Stomach (tissue), 4 donors: ENCODE data around the gene ITGAV.

Source experiments
- POLR2A ChIP-seq, 4 donors: fragments of 450-650 bp; IDR thresholded peaks; one replicate each; pipeline ENCODE4 v1.6.1; 2016; ENCODE audit warnings: antibody characterized with exemption in 4 of 4, control low read depth in 2 of 4, mild to moderate bottlenecking in 1 of 4, moderate library complexity in 1 of 4
- TF ChIP-seq, protein P1 (sequence below), 7 experiments: fragments of 450-650 bp in 4 of 7; fragments of 200-600 bp in 3 of 7; sonication (generic) in 3 of 7; IDR thresholded peaks; one replicate each; pipeline ENCODE4 v1.5.1; 2016 to 2019; ENCODE audit warnings: antibody characterized with exemption in 7 of 7, control low read depth in 2 of 7, mild to moderate bottlenecking in 1 of 7

DNA sequence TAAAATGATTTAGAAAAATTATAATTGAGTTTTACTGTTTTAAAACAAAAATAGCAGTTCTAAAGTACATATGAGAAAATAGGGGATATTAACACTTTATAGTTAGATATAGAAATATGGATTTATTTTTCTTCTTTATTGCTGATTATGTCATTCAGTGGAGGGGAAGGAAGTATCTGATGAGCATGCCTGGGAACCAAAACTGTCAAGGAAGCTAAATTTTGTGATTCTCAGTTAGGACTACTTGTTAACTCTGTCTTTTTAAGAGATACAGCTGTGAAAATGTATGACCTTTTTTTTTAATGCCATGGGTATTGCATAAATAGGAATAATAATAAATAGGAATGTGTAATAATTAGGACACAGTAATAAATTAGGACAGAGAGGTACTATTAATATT lies 44.8 kb downstream of the ITGAV start:
- TF ChIP-seq, protein P1, sequence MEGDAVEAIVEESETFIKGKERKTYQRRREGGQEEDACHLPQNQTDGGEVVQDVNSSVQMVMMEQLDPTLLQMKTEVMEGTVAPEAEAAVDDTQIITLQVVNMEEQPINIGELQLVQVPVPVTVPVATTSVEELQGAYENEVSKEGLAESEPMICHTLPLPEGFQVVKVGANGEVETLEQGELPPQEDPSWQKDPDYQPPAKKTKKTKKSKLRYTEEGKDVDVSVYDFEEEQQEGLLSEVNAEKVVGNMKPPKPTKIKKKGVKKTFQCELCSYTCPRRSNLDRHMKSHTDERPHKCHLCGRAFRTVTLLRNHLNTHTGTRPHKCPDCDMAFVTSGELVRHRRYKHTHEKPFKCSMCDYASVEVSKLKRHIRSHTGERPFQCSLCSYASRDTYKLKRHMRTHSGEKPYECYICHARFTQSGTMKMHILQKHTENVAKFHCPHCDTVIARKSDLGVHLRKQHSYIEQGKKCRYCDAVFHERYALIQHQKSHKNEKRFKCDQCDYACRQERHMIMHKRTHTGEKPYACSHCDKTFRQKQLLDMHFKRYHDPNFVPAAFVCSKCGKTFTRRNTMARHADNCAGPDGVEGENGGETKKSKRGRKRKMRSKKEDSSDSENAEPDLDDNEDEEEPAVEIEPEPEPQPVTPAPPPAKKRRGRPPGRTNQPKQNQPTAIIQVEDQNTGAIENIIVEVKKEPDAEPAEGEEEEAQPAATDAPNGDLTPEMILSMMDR (IDR thresholded peaks at IDR 0.05), result no peak
- no peak for TF ChIP-seq POLR2A (IDR thresholded peaks at IDR 0.05)
